Activated gamma-delta T cell treated with anti-CD3 and anti-CD28 coated beads, Interleukin-2, amount 50 U/mL, for 16 hours (primary cell): ENCODE measurements around the gene ZDHHC11.
"Not testable (repeated sequence)": the region's sequence is repeated elsewhere in the genome, so short reads cannot be mapped to it uniquely, and the experiment has no call there.

ENCODE experiments used
- DNase-seq: peaks from one replicate; pipeline ENCODE4 v3.0.0-alpha.2; 2020; ENCODE audit warnings: low read depth

ZDHHC11 gene

GRCh38 chr5:845031-845675 lies 5.6 kb downstream of the ZDHHC11 start:
- not testable (repeated sequence) for DNase-seq

DNA sequence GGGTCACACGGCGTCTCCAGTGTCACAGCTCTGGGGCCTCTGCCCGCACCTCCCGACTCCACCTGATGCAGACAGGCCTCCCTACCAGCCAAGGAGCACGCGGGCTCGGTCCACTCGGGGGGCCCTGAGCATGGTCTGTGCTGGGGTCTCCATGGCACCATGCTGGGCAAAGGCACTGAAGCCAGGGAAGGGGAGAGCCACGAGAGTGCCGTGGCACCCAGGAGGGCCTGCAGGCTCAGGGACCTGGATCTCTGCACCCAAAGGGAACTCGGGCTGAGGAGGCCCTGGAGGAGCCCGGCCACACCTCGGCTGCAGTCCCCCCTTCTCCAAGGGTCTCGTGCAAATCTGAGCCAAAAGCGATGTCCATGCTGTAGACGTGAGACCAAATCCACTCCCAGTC lies 6.4 kb downstream of the ZDHHC11 start:
- not testable (repeated sequence) for DNase-seq

DNA sequence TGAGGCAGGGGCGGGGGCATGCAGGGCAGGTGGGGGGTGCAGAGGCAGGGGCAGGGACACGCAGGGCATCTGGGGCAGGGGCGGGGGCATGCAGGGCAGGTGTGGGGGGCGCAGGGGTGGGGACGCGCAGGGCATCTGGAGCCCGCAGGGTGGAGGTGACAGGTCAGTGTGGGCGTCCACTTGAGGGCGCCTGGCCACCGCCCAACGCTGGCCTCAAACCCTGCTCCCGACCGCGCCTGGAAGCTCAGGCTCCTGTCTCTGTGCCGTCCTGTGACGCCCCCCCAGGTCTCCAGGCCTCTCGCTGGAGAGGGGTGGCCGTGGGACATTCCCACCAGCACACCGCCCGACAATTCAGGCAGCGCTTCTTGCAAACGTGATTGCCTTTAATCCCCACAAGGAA lies 6.9 kb downstream of the ZDHHC11 start:
- DNase-seq: not testable (repeated sequence)

- DNase-seq: not testable (repeated sequence)
Observed at GRCh38 chr5:843371-843770, 7.4 kb downstream of the ZDHHC11 start.

DNA sequence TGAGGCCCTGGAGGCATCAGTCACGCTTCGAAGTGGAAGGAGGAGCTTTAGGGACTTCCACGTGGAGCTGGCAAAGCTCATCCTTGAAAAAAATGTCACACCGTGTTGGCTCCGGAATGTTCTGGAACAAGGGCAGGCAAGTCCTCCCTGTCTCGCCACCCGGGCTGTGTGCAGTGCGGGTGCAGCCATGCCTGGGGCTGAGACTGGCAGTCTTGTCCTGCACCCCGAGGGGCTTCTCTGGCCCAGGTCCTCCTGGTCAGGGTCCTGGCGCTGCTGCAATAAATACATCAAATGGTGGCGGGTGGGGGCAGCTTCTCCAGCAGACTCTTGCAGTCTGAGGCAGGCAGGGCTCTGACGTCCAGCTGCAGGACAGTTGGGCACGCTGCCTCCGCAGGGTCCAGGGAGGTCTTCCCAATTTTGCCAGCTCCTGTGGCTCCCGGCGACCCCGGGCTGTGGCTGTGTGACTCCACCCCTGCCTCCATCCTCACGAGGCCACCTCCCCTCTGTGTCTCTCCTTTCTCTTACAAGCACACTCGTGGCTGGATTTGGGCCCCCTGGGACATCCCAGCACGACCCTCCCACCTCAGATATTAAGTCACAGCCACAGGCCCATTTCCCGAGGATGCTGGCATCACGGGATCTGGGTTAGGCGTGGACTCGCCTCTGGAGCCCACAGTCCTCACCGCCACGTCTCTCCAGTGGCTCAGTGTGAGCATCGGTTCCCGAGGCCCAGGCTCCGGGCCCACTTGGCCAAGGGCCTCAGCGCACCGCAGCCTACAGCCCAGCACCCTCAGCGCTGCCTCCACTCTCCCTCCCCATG lies 8.2 kb downstream of the ZDHHC11 start:
- not testable (repeated sequence) for DNase-seq

DNA sequence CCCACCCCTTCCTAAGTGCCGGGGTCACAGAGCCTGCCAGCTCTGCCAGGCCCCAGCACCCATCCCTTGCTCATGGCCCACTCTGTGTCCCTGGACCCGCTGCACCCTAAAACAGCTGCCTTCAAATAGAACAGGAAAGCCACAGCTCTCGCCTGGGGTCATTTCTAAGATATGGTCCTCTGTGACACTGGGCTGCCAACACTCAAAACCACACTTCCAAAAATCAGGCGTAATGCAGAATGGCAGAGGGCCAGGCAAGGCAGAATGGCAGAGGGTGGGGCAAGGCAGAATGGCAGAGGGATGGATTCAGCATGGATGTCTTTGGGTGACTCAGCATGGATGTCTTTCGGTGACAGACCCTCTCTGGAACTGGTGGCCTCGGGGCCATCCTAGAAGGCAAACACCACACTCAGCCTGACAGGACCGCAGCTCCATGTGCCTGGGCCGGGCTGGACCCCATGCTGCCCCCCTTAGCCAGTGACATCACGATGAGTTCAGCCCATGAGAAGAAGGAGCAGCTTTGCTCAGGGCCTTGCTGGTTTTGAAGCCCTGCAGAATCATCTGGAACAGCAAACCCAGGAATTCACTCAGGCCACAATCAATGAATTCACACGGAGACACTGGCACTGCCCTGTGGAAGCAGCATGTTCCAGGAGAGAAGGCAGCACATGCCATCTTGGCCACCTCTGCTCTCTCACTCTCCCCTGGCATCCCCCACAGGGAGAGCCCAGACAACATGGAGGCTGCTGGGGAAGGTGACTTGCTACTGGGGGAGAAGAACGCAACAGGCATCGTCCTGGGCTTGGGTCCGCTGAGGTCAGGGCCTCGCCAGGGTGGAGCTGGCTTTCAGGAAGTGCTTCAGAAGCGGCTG lies 9.0 kb downstream of the ZDHHC11 start:
- DNase-seq: not testable (repeated sequence)

- not testable (repeated sequence) for DNase-seq
Observed at GRCh38 chr5:840974-841435, 9.8 kb downstream of the ZDHHC11 start.

- not testable (repeated sequence) for DNase-seq
Observed at GRCh38 chr5:840118-840973, 10.4 kb downstream of the ZDHHC11 start.

DNA sequence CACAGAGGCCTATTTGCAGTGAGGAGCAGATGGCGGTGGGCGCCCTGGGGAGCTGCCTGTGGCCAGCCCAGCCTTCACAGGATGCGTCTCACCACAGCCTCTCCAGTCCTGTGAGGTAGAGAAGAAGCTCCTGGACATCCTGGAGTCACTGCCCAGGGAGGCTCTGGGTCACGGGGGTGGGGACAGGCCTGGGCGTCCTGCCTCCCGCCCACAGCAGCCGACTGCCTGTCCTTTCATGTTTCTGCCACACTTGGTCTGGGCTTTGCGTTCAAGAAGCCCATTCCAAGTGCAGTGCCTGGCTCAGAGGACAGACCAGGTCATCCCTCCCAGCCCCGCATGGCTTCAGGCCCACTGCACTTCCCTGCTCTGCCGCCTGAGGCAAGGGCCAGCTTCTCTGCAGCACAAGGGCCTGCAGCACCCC lies 12.3 kb downstream of the ZDHHC11 start:
- not testable (repeated sequence) for DNase-seq

- DNase-seq: not testable (repeated sequence)
Observed at GRCh38 chr5:837621-838121, 13.1 kb downstream of the ZDHHC11 start.

GRCh38 chr5:835933-836612 lies 14.7 kb downstream of the ZDHHC11 start:
- not testable (repeated sequence) for DNase-seq

DNA sequence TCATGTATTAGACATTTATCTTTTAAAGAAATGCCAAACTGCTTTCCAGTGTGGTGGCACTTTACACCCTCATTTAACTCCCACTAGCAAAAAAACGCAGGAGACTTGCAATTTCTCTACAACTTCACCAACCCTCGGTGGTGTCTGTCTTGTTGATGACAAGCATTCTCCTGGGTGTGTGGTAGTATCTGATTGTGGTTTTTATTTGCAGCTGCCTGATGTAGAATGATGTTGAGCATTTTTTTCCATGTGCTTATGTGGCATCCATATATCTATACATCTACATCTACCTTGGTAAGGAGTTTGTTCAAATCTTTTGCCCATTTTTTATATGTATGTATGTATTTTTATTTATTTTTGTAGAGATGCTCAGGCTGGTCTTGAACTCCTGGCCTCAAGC lies 16.8 kb downstream of the ZDHHC11 start:
- DNase-seq: not testable (repeated sequence)

DNA sequence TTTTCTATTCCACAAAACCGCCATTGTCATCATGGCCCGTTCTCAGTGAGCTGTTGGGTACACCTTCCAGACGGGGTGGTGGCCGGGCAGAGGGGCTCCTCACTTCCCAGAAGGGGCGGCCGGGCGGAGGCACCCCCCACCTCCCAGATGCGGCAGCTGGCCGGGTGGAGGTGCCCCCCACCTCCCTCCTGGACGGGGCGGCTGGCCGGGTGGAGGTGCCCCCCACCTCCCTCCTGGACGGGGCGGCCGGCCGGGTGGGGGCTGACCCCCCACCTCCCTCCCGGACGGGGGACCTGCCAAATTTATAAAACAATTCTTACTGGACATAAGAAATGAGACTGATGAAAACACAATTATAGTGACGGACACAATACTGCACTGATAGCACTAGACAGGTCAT lies 22.6 kb downstream of the ZDHHC11 start:
- DNase-seq: not testable (repeated sequence)

GRCh38 chr5:825544-825943 lies 25.2 kb downstream of the ZDHHC11 start:
- not testable (repeated sequence) for DNase-seq

GRCh38 chr5:821504-821903 lies 29.3 kb downstream of the ZDHHC11 start:
- no peak for DNase-seq

DNA sequence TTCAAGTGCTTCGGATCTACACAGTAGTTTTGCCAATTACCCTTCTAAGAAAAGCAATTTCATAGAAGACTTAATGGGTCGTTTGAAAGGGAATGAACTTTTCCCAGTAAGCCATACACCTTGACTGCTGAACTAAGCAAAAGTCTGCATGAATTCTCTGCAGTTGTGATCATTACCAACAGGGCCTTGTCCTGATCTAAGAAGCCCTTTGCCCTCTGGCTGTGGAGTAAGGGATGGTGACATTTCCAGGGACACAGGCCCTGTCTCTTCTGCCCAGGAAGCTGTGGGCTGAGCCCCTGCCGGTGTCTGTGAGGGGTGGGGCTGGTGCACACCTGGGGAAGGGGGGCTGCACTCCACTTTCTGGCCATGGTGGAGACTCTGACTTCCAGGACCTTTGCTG lies 30.5 kb downstream of the ZDHHC11 start:
- DNase-seq: no peak

GRCh38 chr5:819078-819477 lies 31.7 kb downstream of the ZDHHC11 start:
- DNase-seq: no peak

- DNase-seq: no peak
Observed at GRCh38 chr5:816176-816575, 34.6 kb downstream of the ZDHHC11 start.

DNA sequence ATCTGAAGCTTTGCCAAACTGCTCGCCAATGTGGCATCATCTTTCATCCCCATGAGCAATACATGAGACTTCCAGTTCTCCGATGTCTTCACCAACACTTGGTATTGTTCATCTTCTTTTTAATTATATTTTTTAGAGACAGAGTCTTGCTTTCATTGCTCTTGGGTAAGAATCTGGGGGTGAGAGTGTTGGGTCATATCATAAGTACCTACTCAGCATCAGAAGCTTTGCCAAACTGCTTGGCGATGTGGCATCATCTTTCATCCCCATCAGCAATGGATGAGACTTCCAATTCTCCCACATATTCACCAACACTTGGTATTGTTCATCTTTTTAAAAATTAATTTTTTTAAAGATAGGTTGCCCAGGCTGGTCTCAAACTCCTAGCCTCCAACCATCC lies 35.3 kb downstream of the ZDHHC11 start:
- no peak for DNase-seq

DNA sequence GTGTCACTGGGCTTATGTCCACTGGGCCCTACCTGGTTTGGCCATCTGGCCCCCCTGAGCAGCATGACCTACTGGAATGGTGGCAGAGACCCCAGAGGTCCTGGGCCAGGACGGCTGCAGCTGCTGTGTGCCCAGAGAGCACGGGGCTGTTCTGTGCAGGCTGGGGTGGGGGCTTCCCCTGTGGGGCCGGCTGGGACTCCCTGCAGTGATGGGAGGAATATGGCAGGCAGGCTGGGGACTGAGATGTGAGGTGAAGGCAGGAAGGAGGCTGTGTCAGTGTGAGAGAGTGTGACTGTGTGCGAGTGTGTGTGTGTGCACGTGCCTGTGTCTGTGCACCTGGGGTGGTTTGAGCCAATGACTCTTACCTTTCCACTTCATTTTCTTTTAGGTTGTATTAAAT lies 37.2 kb downstream of the ZDHHC11 start:
- DNase-seq: not testable (repeated sequence)
